ENCODE data around the gene ABCA3. TPM values are rescaled to one million over a fixed set of nuclear protein-coding genes. Genes with fewer than 3 reads are reported as not detected.

Gene ABCA3
- total RNA-seq, 4 donors from 2014 or later: 1.3 to 18.7 (median 4.7) TPM

DNA sequence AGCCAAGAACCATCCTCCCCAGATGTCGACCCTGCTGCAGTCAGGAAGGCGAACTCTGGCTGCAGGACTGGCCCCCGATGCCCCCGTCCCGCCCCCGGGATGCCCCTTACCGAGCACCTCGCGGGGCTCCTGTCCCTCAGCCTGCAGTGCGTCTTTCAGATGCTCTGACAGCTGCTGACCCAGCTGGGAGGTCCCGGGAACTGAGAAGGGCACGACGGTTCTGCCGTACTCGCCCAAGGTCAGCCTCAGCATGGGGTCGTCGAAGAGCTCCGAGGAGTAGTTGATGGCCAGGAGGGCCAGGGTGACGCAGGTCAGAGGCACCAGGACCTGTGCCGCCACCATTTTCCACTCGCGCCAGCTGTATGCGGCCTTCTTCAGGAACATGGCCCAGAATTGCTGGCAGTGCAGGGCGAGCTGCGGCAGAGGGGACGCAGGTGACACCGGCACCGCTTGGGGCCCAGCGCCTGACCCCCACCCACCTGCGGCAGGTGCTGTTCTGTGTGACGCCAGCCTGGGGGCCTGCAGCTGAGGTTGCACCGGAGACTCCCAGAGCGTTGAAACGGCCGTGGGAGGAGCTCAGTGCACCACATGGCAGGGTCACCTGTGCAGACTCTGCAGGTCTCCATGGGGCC, 52.5 kb downstream of the ABCA3 start:
- H3K36me3 ChIP-seq: no peaks in the 10 kb centered on the region

GRCh38 chr16:2286550-2286949, 54.0 kb downstream of the ABCA3 start:
- TF ChIP-seq POLR2A (IDR thresholded peaks at IDR 0.05) (no peak), CTCF (IDR thresholded peaks at IDR 0.05) (no peak)
- Histone ChIP-seq H3K36me3 (no peaks in the 10 kb centered on the region), H3K9me3 (no peaks in the 10 kb centered on the region), H3K27ac (no peak overlapping the region), H3K4me1 (no peaks in the 10 kb centered on the region), H3K27me3 (no peaks in the 10 kb centered on the region), H3K4me3 (no peak overlapping the region)
- intact Hi-C loops (cut with DNase I; ENCODE audit: low total_unique reads): no loop called here
- DNase-seq: no peak

More for the DNA sequence above, 52.5 kb downstream of the ABCA3 start:
- Histone ChIP-seq H3K4me1 (no peaks in the 10 kb centered on the region), H3K27me3 (no peaks in the 10 kb centered on the region), H3K27ac (no peak overlapping the region), H3K4me3 (no peak overlapping the region), H3K9me3 (no peaks in the 10 kb centered on the region)
- TF ChIP-seq POLR2A (IDR thresholded peaks at IDR 0.05): no peak
- no peak for TF ChIP-seq CTCF (IDR thresholded peaks at IDR 0.05)
- no peak for DNase-seq
- intact Hi-C loops (cut with DNase I; ENCODE audit: low total_unique reads): no loop called here

DNA sequence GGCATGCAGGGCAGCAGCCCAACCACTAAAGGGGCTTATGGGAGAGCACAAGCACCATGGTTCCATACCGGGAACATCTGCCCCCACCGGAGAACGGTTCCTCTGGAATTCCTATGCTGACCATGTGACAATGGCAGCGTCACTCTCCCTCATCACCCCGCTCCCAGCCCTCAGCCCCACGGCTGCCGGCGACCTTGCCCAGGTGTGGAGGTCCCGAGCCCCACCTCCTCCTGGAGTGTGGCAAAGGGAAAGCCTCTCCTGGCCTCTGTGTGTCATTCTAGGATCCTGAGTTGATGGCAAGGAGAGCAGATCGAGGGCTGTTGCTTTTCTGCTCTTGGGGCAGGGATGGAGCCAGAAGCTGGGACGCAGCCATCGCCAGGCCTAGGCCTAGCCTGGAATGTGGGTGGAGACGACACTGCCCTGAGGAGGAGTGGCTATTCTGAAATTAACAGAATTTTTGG, 54.8 kb downstream of the ABCA3 start:
- intact Hi-C loops (cut with DNase I; ENCODE audit: low total_unique reads): no loop called here
- H3K9me3 ChIP-seq: no peaks in the 10 kb centered on the region
- no peak for DNase-seq
- H3K4me3 ChIP-seq: no peak overlapping the region
- TF ChIP-seq CTCF (IDR thresholded peaks at IDR 0.05) (no peak), POLR2A (IDR thresholded peaks at IDR 0.05) (no peak)
- no peaks in the 10 kb centered on the region for H3K27me3 ChIP-seq
- H3K27ac ChIP-seq: no peak overlapping the region
- H3K4me1 ChIP-seq: no peaks in the 10 kb centered on the region
- H3K36me3 ChIP-seq: no peaks in the 10 kb centered on the region

DNA sequence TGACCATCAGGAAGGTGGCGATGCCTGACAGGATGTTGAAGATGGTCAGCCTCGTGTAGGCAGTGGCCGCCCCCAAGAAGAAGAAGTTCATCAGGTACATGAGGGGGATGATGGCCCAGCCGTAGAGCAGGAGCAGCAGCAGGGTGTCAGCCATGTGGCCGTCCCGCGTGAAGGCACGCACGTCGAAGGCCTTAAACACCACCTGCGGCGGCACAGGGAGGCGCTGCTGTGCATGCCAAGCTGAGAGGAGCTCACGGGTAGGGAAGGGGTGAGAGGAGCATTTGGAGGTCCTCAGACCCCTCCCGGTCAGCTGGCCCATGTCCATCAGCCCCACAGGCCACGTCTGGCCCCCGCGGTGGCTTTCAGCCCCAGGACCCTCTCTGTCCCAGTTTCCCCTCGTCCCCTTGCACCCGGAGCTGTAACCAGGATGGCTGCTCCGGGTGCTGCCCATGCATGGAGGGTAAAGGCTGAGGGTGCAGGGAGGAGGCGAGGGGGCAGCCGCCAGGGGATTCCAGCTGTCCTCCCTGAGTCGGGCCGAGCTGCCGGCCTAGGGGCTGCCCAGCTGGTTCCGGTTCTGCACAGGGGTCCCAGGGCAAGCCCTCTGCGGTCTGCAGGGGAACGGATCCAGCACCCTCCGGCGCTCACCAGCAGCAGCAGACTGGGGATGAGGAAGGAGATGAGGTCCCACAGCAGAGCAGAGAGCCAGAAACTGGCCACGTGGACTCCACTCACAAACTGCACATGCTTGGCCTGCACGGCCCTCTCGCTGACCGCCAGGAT, 55.5 kb downstream of the ABCA3 start:
- no peaks in the 10 kb centered on the region for H3K4me1 ChIP-seq
- no peak for DNase-seq

More for the DNA sequence above, 55.5 kb downstream of the ABCA3 start:
- intact Hi-C loops (cut with DNase I; ENCODE audit: low total_unique reads): no loop called here
- Histone ChIP-seq H3K36me3 (no peaks in the 10 kb centered on the region), H3K4me3 (no peak overlapping the region), H3K27ac (no peak overlapping the region), H3K27me3 (no peaks in the 10 kb centered on the region), H3K9me3 (no peaks in the 10 kb centered on the region)
- TF ChIP-seq POLR2A (IDR thresholded peaks at IDR 0.05) (no peak), CTCF (IDR thresholded peaks at IDR 0.05) (no peak)
